DMS114 treated with DMSO at 0.1 percent for 48 hours (cell line): ENCODE data around the gene OR6M1.

Experiments
- DNase-seq: peaks from one replicate; lab custom pipeline; 2025; ENCODE audit not compliant: unreplicated experiment; lab: John Stamatoyannopoulos, UW

OR6M1 gene

GRCh38 chr11:123775715-123776549, 30.2 kb downstream of the OR6M1 start:
- no peak for DNase-seq

DNA sequence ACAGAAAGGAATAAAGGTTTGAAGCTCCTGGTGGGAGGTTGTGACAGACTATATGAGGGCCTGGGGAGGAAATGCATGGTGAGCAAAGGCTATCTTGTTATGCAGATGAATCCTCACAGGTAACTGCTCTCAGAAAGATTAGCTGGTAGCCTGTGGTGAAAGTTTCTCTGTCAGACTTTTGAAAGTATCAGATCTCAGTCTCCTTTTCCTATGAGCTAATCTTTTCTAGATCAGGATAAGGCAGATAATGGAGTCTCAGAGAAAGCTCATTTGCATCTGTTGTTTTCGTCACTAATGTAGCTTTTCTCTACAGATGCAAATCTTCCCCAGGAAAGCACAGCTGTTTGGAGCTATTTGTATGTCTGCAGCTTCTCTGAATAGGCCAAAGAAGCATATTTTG, 30.9 kb downstream of the OR6M1 start:
- DNase-seq = no peak

DNA sequence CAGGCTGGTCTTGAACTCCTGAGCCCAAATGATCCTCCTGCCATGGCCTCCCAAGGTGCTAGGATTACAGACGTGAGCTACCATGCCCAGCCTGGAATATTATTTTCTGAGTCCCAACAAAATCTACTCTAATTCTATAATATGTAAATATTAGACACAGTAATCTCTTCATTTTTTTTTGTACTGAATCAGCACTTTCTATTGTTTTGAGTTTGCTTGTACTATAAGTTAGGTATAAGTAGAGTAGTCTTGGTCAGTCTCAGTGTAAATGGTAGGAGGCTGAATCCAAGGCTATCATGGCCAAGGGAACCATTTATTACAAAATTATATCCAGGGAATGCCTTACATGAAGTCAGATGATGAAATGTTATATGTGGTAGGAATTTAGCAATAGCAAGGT, 32.2 kb downstream of the OR6M1 start:
- no peak for DNase-seq

- no peak for DNase-seq
These were observed 33.1 kb downstream of the OR6M1 start for GRCh38 chr11:123773026-123773425.

GRCh38 chr11:123771664-123772063, 34.5 kb downstream of the OR6M1 start:
- no peak for DNase-seq

- DNase-seq = no peak
These were observed 35.4 kb downstream of the OR6M1 start for GRCh38 chr11:123770712-123771111.

DNA sequence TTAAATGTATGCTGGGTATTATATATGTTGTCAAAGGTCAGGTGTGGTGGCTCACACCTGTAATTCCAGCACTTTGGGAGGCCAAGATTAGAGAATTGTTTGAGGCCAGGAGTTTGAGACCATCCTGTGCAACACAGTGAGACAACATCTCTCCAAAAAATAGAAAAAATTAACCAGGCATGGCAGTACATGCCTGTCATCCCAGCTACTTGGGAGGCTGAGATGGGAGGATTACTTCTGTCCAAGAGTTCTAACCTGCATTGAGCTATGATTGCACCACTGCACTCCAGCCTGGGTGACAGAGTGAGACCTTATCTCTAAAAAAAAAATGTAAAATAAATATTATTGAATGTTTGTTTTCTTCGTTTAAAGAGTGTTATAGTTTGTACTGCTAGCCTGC, 40.5 kb downstream of the OR6M1 start:
- DNase-seq = no peak

DNA sequence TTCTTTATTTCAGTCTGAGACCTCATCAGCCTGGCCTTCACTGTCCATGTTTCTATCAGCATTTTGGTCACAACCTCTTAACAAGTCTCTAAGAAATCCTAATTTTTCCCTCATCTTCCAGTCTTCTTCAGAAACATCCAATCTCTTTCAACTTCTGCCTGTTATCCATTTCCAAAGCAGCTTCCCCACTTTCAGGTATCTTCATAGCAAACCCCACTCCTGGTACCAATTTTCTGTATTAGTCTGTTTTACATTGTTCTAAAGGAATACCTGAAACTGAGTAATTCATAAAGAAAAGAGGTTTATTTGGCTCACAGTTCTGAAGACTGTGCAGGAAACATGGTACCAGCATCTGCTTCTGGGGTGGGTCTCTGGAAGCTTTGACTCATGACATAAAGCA, 43.7 kb downstream of the OR6M1 start:
- no peak for DNase-seq

DNA sequence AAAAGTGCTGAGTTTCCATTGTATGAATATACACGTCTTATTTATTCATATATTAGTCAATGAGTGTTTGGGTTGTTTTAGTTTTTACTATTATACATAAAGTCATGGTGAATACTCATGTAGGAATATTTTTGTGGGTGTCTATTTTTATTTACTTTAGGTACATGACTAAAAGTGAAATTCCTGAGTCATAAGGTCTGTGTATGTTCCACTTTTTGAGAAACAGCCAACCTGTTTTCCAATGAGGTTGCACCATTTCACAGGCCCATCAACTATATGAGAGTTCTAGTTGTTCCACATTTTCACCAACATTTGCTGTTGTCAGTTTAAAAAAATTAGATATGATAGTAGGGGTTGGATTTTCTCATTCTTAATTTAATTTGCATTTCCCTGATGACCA, 45.3 kb downstream of the OR6M1 start:
- no peak for DNase-seq

- DNase-seq = no peak
These were observed 48.2 kb downstream of the OR6M1 start for GRCh38 chr11:123757976-123758375.

GRCh38 chr11:123755813-123756212, 50.3 kb downstream of the OR6M1 start:
- no peak for DNase-seq
